Transverse colon (tissue), 3 donors: ENCODE results near the gene NT5C2.
"Not testable (repeated sequence)": the region's sequence is repeated elsewhere in the genome, so short reads cannot be mapped to it uniquely, and the experiment has no call there.

Experiments used
- EP300 ChIP-seq: sonication (generic); formaldehyde crosslinking; IDR thresholded peaks from one replicate; pipeline ENCODE4 v1.6.1; 2017; ENCODE audit warnings: antibody characterized with exemption, low read depth
- POLR2A ChIP-seq: fragments of 450-650 bp; IDR thresholded peaks from one replicate; pipeline ENCODE4 v1.6.1; 2016; ENCODE audit warnings: antibody characterized with exemption, mild to moderate bottlenecking, moderate library complexity
- TF ChIP-seq, protein P1 (sequence below), 5 experiments: fragments of 200-600 bp in 3 of 5; fragments of 450-650 bp in 2 of 5; sonication (generic) in 3 of 5; IDR thresholded peaks; 1 replicate in 2 of 5; 2 replicates in 3 of 5; pipeline ENCODE4 v1.5.1; 2016 to 2017; ENCODE audit warnings: antibody characterized with exemption in 5 of 5, inconsistent platforms in 3 of 5, mild to moderate bottlenecking in 2 of 5, moderate library complexity in 1 of 5

DNA sequence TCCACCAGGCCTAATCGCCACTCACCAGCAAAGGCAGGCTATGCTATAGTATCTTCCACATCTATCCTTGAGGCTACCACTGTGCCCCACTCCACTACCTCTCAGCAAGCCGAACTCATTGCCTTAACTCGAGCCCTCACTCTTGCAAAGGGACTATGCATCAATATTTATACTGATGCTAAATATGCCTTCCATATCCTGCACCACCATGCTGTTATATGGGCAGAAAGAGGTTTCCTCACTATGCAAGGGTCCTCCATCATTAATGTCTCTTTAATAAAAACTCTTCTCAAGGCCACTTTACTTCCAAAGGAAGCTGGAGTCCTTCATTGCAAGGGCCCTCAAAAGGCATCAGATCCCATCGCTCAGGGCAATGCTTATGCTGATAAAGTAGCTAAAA lies 17.2 kb upstream of the NT5C2 start:
- TF ChIP-seq, protein P1, sequence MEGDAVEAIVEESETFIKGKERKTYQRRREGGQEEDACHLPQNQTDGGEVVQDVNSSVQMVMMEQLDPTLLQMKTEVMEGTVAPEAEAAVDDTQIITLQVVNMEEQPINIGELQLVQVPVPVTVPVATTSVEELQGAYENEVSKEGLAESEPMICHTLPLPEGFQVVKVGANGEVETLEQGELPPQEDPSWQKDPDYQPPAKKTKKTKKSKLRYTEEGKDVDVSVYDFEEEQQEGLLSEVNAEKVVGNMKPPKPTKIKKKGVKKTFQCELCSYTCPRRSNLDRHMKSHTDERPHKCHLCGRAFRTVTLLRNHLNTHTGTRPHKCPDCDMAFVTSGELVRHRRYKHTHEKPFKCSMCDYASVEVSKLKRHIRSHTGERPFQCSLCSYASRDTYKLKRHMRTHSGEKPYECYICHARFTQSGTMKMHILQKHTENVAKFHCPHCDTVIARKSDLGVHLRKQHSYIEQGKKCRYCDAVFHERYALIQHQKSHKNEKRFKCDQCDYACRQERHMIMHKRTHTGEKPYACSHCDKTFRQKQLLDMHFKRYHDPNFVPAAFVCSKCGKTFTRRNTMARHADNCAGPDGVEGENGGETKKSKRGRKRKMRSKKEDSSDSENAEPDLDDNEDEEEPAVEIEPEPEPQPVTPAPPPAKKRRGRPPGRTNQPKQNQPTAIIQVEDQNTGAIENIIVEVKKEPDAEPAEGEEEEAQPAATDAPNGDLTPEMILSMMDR (IDR thresholded peaks at IDR 0.05): not testable (repeated sequence)
- not testable (repeated sequence) for TF ChIP-seq POLR2A, EP300
